H54 (cell line): ENCODE measurements around the gene LIPJ.

ENCODE experiments used
- DNase-seq: peaks from one replicate; pipeline ENCODE4 v3.0.0; 2011; ENCODE audit warnings: low spot score, mixed read lengths; ENCODE audit not compliant: insufficient read length
- FAIRE-seq: peaks from 3 replicates; lab custom pipeline; 2011; peaks lifted over from hg19 to GRCh38; lab: Jason Lieb, UNC
- POLR2A ChIP-seq: IDR thresholded peaks from 2 replicates; pipeline ENCODE4 v1.6.1; 2011; ENCODE audit warnings: low read depth, mild to moderate bottlenecking, low read length

Gene LIPJ

GRCh38 chr10:88557658-88558057, 28.9 kb upstream of the LIPJ start:
- no peak for TF ChIP-seq POLR2A
- peak; percentile 99 for FAIRE-seq
- DNase-seq = no peak

- DNase-seq = no peak
- no peak for TF ChIP-seq POLR2A
- no peak for FAIRE-seq
Measured at GRCh38 chr10:88562152-88562551, 24.4 kb upstream of the LIPJ start.

- peak; percentile 97 for FAIRE-seq
- no peak for TF ChIP-seq POLR2A
- no peak for DNase-seq
Measured at GRCh38 chr10:88565072-88565471, 21.5 kb upstream of the LIPJ start.

GRCh38 chr10:88582411-88582805, 4.2 kb upstream of the LIPJ start:
- FAIRE-seq (peak; percentile 82), DNase-seq (no peak)
- TF ChIP-seq POLR2A = no peak

GRCh38 chr10:88582806-88583583, 3.6 kb upstream of the LIPJ start, which contains the start of gene RNLS:
Gene RNLS (minus strand): TSS chr10:88583318.
- DNase-seq = peak; percentile 50
- peak; percentile 76 for TF ChIP-seq POLR2A
- no peak for FAIRE-seq

GRCh38 chr10:88583584-88583957, 3.0 kb upstream of the LIPJ start:
- no peak for DNase-seq
- peak; percentile 78 for FAIRE-seq
- no peak for TF ChIP-seq POLR2A

GRCh38 chr10:88592381-88592780, 5.8 kb downstream of the LIPJ start:
- FAIRE-seq = no peak

GRCh38 chr10:88592906-88593305, 6.3 kb downstream of the LIPJ start:
- peak; percentile 15 for FAIRE-seq
- DNase-seq = no peak

More at GRCh38 chr10:88592381-88592780, 5.8 kb downstream of the LIPJ start:
- no peak for DNase-seq
- TF ChIP-seq POLR2A = no peak

GRCh38 chr10:88594482-88594881, 7.9 kb downstream of the LIPJ start:
- DNase-seq = no peak
- no peak for FAIRE-seq
- no peak for TF ChIP-seq POLR2A

More at GRCh38 chr10:88592906-88593305, 6.3 kb downstream of the LIPJ start:
- no peak for TF ChIP-seq POLR2A

GRCh38 chr10:88598055-88598454, 11.5 kb downstream of the LIPJ start:
- FAIRE-seq = no peak

GRCh38 chr10:88608052-88608732, 21.6 kb downstream of the LIPJ start:
- no peak for TF ChIP-seq POLR2A
- DNase-seq = no peak
- FAIRE-seq = peak; percentile 80

More at GRCh38 chr10:88598055-88598454, 11.5 kb downstream of the LIPJ start:
- no peak for TF ChIP-seq POLR2A
- no peak for DNase-seq

- FAIRE-seq (no peak), DNase-seq (no peak)
- no peak for TF ChIP-seq POLR2A
Measured at GRCh38 chr10:88608780-88609179, 22.2 kb downstream of the LIPJ start.

- DNase-seq (no peak), FAIRE-seq (no peak)
- no peak for TF ChIP-seq POLR2A
Measured at GRCh38 chr10:88616250-88616977, 29.9 kb downstream of the LIPJ start.

GRCh38 chr10:88617772-88618300, 31.3 kb downstream of the LIPJ start:
- DNase-seq = no peak
- no peak for FAIRE-seq

More at GRCh38 chr10:88617772-88618300, 31.3 kb downstream of the LIPJ start:
- TF ChIP-seq POLR2A = no peak
